Measurements from ENCODE around the gene CXCR6. TPM values are rescaled to one million over a fixed set of nuclear protein-coding genes. Genes with fewer than 3 reads are reported as not detected.

Gene CXCR6
- total RNA-seq, 1 donor from 2014 or later: not detected

- Mint-ChIP-seq H3K27me3 (ENCODE audit: low read depth) (no peaks in the 10 kb centered on the region), H3K4me3 (ENCODE audit: unreplicated experiment) (no peak overlapping the region), H3K36me3 (ENCODE audit: low read depth) (no peaks in the 10 kb centered on the region), H3K27ac (ENCODE audit: unreplicated experiment) (no peak overlapping the region), H3K4me1 (ENCODE audit: low read depth) (peaks cover 42% of the 10 kb centered on the region), H3K9me3 (ENCODE audit: low read depth) (no peaks in the 10 kb centered on the region)
- no peak for TF ChIP-seq CTCF (IDR thresholded peaks at IDR 0.05)
- DNase-seq (ENCODE audit: low spot score): no peak
These were observed 49.0 kb downstream of the CXCR6 start for GRCh38 chr3:45992133-45992729.

GRCh38 chr3:45992821-45993221 is 49.6 kb downstream of the CXCR6 start:
- no peaks in the 10 kb centered on the region for H3K36me3 Mint-ChIP-seq (ENCODE audit: low read depth)
- H3K27ac Mint-ChIP-seq (ENCODE audit: unreplicated experiment): no peak overlapping the region
- no peak for TF ChIP-seq CTCF (IDR thresholded peaks at IDR 0.05)
- peaks cover under 1% of the 10 kb centered on the region for H3K27me3 Mint-ChIP-seq (ENCODE audit: low read depth)
- no peak overlapping the region for H3K4me3 Mint-ChIP-seq (ENCODE audit: unreplicated experiment)
- no peak for DNase-seq (ENCODE audit: low spot score)
- peaks cover 36% of the 10 kb centered on the region for H3K4me1 Mint-ChIP-seq (ENCODE audit: low read depth)
- no peaks in the 10 kb centered on the region for H3K9me3 Mint-ChIP-seq (ENCODE audit: low read depth)

- Mint-ChIP-seq H3K4me3 (ENCODE audit: unreplicated experiment) (no peak overlapping the region), H3K36me3 (ENCODE audit: low read depth) (no peaks in the 10 kb centered on the region), H3K9me3 (ENCODE audit: low read depth) (no peaks in the 10 kb centered on the region), H3K4me1 (ENCODE audit: low read depth) (peaks cover 29% of the 10 kb centered on the region), H3K27ac (ENCODE audit: unreplicated experiment) (no peak overlapping the region), H3K27me3 (ENCODE audit: low read depth) (peaks cover 6% of the 10 kb centered on the region)
- no peak for TF ChIP-seq CTCF (IDR thresholded peaks at IDR 0.05)
- DNase-seq (ENCODE audit: low spot score): no peak
These were observed 50.3 kb downstream of the CXCR6 start for GRCh38 chr3:45993421-45994027.

- H3K36me3 Mint-ChIP-seq (ENCODE audit: low read depth): no peaks in the 10 kb centered on the region
- DNase-seq (ENCODE audit: low spot score): no peak
- peaks cover 7% of the 10 kb centered on the region for H3K27me3 Mint-ChIP-seq (ENCODE audit: low read depth)
- H3K4me3 Mint-ChIP-seq (ENCODE audit: unreplicated experiment): peak overlapping the region; percentile 81
- H3K4me1 Mint-ChIP-seq (ENCODE audit: low read depth): peaks cover 19% of the 10 kb centered on the region
- peak; percentile 6 for TF ChIP-seq CTCF (IDR thresholded peaks at IDR 0.05)
- H3K9me3 Mint-ChIP-seq (ENCODE audit: low read depth): no peaks in the 10 kb centered on the region
- H3K27ac Mint-ChIP-seq (ENCODE audit: unreplicated experiment): no peak overlapping the region
These were observed 51.4 kb downstream of the CXCR6 start for GRCh38 chr3:45994419-45995235.
